Activated T-helper 17 cell treated with anti-CD3 and anti-CD28 coated beads, Interleukin-2, amount 50 U/mL, for 72 hours (primary cell): ENCODE measurements around the gene ROBO1. TPM values are rescaled to one million over a fixed set of nuclear protein-coding genes. Genes with fewer than 3 reads are reported as not detected.
"Not testable (repeated sequence)": the region's sequence is repeated elsewhere in the genome, so short reads cannot be mapped to it uniquely, and the experiment has no call there.

Experiments
- ATAC-seq: fragments of 150-1000 bp; cut with Tn5 transposase; replicated peaks from 2 replicates; pipeline ENCODE4 v1.10.0; 2021; ENCODE audit warnings: mild to moderate bottlenecking, moderate library complexity
- H3K27ac Mint-ChIP-seq: one replicate; pipeline ENCODE4 v1.8.0; 2022; ENCODE audit warnings: mixed read lengths
- H3K27me3 Mint-ChIP-seq: one replicate; pipeline ENCODE4 v1.8.0; 2022; ENCODE audit warnings: mixed read lengths
- H3K36me3 Mint-ChIP-seq: one replicate; pipeline ENCODE4 v1.8.0; 2022; ENCODE audit warnings: low read depth, mild to moderate bottlenecking, mixed read lengths
- H3K4me1 Mint-ChIP-seq: one replicate; pipeline ENCODE4 v1.8.0; 2022; ENCODE audit warnings: mixed read lengths
- H3K4me3 Mint-ChIP-seq: one replicate; pipeline ENCODE4 v1.8.0; 2022; ENCODE audit warnings: mild to moderate bottlenecking, mixed read lengths
- H3K9me3 Mint-ChIP-seq: one replicate; pipeline ENCODE4 v1.8.0; 2022; ENCODE audit warnings: mixed read lengths
- total RNA-seq, 2 donors: library from RNA; stranded (reverse); gene quantifications; one replicate each; pipeline ENCODE4 v1.2.3, GENCODE V29; 2022

The ROBO1 gene
- total RNA-seq, 2 donors from 2014 or later: not detected

DNA sequence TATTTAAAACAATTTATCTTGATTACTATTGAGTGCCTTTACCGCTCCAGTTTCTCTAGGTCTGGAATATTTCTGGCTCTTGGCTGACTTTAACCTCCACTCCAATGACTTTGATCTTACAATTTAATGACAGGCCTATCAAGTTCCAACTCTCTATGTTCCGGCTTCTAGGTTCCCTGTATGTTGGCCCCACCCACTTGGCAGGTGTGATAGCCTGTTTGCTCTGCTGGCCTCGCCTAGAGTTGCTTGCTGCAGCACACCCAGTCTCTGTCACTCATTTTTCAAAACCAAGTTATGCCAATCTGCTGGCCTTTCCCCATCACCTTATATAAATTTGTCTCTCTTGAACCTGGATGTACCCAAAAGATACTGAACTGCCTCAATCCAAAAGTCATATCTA is 428.0 kb downstream of the ROBO1 start:
- no peak for ATAC-seq
- Mint-ChIP-seq H3K36me3 (no peaks in the 10 kb centered on the region), H3K4me1 (no peaks in the 10 kb centered on the region), H3K27me3 (no peaks in the 10 kb centered on the region), H3K9me3 (peaks cover 4% of the 10 kb centered on the region), H3K27ac (no peak overlapping the region), H3K4me3 (no peak overlapping the region)

DNA sequence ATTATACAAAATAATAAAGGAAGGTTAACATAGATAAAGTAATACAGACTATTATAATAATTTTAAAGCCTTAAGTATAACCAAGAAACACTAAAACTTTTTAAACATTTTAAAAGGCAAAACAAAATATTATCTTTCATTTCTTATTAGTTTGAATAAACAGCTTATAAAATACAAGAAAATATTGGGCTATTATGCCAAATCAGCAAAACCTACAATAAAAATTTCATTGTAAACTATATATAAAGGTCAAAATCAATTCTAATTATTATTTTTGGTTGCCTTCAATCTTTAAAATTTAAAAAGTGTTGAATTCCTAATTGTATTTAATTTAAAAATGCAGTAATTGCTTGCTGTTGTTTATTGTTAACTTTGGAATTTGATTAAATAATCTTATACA is 430.0 kb downstream of the ROBO1 start:
- Mint-ChIP-seq H3K4me3 (no peak overlapping the region), H3K9me3 (peaks cover 4% of the 10 kb centered on the region), H3K27ac (no peak overlapping the region), H3K36me3 (no peaks in the 10 kb centered on the region), H3K27me3 (no peaks in the 10 kb centered on the region), H3K4me1 (no peaks in the 10 kb centered on the region)
- no peak for ATAC-seq

DNA sequence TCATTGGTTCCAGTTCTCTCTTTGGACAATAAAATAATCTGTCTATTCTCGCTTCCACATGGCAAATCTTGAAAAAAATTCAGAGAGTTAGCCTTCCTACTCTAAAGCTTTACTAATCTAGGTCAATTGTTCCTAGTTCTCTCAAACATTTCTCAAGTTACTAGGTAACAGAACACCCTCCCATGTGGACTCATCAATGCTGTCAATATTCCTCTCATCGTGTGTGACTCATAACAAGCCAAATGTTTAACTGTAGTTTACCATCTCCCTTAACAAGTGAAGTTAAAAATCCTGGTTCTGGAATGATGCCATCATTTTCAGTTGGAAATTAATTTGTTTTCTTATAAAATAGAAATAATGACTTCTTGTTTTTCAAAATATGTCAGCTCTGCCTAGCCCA is 438.6 kb downstream of the ROBO1 start:
- H3K4me3 Mint-ChIP-seq: no peak overlapping the region
- no peaks in the 10 kb centered on the region for H3K27me3 Mint-ChIP-seq
- no peak for ATAC-seq
- H3K27ac Mint-ChIP-seq: no peak overlapping the region
- no peaks in the 10 kb centered on the region for H3K36me3 Mint-ChIP-seq
- peaks cover 5% of the 10 kb centered on the region for H3K9me3 Mint-ChIP-seq
- H3K4me1 Mint-ChIP-seq: no peaks in the 10 kb centered on the region

DNA sequence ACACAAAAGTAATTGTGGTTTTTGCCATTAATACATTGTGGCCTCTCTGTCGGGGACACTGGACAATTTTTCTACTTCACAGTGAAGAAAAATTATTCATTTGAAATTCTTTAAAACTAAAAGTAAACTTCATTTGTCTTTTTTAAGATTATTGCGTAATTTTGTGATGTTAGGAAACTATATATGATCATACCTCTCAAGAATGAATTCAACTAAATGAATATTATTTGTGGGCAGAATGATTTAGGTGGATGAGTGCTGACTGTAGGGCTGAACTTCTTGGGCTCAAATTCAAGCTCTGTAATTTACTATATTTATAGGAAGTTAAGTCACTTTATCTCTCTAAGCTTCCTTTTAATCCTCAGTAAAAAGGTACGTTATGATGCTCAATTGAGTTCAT is 441.2 kb downstream of the ROBO1 start:
- no peak for ATAC-seq
- Mint-ChIP-seq H3K27me3 (no peaks in the 10 kb centered on the region), H3K27ac (no peak overlapping the region), H3K4me3 (no peak overlapping the region), H3K4me1 (no peaks in the 10 kb centered on the region), H3K36me3 (no peaks in the 10 kb centered on the region), H3K9me3 (peaks cover 6% of the 10 kb centered on the region)

DNA sequence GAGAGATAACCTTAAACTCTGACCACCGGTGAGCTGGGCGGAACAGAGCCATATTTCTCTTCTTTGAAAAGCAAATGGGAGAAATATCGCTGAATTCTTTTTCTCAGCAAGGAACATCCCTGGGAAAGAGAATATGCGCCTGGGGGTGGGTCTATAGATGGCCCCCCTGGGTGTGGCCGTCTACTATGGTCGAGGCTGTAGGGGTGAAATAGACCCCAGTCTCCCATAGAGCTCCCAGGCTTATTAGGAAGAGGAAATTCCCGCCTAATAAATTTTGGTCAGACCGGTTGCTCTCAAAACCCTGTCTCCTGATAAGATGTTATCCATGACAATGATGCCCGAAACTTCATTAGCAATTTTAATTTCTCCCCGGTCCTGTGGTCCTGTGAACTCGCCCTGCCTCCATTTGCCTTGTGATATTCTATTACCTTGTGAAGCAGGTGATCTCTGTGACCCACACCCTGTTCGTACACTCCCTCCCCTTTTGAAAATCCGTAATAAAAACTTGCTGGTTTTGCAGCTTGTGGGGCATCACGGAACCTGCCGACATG is 441.9 kb downstream of the ROBO1 start:
- not testable (repeated sequence) for H3K27me3 Mint-ChIP-seq, H3K9me3 Mint-ChIP-seq, H3K4me3 Mint-ChIP-seq, H3K4me1 Mint-ChIP-seq, H3K27ac Mint-ChIP-seq, ATAC-seq, H3K36me3 Mint-ChIP-seq

DNA sequence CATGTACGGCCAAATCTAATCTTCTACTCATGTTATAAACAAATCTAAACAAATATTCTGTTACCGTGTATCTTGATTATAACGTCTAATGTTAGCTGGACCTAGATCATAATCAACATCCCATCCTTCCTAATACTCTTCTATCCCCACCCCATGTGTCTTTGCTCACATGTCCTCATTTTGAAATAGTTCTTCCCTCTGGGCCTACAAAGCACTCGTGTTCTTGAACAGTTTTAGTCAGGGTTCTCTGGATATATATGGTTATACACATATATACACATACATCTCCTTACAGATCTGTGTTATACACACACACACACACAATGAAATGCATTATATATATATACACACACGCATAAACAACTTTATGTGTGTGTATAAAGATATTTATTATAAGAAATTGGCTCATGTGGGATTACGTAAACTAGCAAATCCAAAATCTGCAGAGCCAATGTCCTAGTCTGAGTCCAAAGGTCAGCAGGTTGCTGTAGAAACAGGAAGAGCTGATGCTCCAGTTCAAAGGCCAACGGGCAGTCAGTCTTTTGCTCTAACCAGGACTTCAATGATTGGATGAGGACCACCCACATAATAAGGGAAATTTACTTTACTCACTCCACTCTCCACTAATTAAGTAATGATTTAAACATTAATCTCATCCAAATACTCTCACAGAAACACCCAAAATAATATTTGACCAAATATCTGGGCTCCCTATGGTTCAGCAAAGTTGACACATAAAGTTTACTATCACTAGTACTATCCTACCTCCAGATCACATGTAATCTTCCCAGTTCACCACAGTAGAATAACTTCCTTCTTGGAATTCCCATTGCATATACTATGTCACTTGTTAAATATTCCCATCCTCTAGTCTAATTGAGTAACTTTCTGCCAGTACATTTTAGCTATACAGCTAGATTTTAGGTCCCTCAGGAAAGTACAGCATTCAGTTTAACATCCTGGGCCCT is 450.0 kb downstream of the ROBO1 start:
- no peak for ATAC-seq
- Mint-ChIP-seq H3K36me3 (no peaks in the 10 kb centered on the region), H3K4me1 (no peaks in the 10 kb centered on the region), H3K9me3 (peaks cover 20% of the 10 kb centered on the region), H3K27me3 (no peaks in the 10 kb centered on the region), H3K27ac (no peak overlapping the region), H3K4me3 (no peak overlapping the region)

DNA sequence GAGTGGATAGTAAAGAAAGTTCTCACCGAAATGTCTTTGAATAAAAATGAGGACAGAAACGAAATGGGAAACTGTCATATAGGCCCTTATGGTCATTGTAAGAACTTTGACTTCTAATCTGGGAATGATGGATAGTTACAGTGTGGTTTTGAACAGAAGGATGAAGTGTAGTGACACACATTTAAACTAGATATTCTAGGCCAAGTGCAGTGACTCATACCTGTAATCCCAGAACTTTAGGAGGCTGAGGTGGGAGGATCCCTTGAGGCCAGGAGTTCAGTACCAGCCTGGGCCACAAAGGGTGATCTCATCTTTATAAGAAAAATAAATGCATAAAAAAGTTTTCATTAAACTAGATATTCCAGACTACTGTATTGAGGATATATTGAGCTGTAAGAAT is 452.8 kb downstream of the ROBO1 start:
- peaks cover 20% of the 10 kb centered on the region for H3K9me3 Mint-ChIP-seq
- no peak overlapping the region for H3K4me3 Mint-ChIP-seq
- H3K4me1 Mint-ChIP-seq: no peaks in the 10 kb centered on the region
- no peak overlapping the region for H3K27ac Mint-ChIP-seq
- no peaks in the 10 kb centered on the region for H3K36me3 Mint-ChIP-seq
- ATAC-seq: no peak
- H3K27me3 Mint-ChIP-seq: no peaks in the 10 kb centered on the region

DNA sequence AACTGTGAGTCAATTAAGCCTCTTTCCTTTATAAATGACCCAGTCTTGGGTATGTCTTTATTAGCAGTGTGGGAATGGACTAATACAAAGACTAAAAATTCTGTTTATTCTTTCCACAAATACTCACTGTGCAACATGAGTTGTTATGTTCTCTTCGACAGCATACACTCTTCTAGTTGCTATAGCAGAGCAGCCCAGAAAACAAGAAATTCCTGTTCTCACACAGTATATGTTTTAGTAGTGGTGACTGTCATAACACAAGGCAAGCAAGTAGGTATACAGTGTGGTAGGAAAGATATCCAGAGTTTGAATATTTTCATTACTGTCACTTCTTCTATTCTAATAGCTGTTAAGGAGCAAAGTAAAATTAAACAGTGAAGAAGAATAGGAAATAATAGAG is 453.3 kb downstream of the ROBO1 start:
- no peaks in the 10 kb centered on the region for H3K36me3 Mint-ChIP-seq
- peaks cover 20% of the 10 kb centered on the region for H3K9me3 Mint-ChIP-seq
- ATAC-seq: no peak
- H3K4me1 Mint-ChIP-seq: no peaks in the 10 kb centered on the region
- no peak overlapping the region for H3K4me3 Mint-ChIP-seq
- no peaks in the 10 kb centered on the region for H3K27me3 Mint-ChIP-seq
- no peak overlapping the region for H3K27ac Mint-ChIP-seq

DNA sequence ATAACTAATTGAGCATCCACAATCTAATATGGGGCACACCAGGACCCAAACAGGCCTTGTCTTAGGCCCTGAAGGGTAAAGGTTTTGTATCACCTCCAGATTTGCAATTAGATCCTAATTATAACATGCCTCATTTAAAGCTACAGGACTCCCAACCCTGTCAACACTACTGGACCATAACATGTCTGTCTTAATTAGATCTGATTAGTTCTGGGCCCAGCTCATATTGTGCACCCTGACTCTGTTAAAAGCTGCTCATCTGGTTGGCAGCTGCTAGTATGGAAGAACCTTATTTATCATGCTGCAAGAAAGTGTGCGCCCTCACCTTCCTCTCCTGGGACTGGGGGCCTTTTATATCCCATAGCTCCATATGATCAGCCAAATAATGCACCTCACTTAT is 457.8 kb downstream of the ROBO1 start:
- no peak overlapping the region for H3K27ac Mint-ChIP-seq
- H3K4me1 Mint-ChIP-seq: no peaks in the 10 kb centered on the region
- ATAC-seq: no peak
- H3K27me3 Mint-ChIP-seq: no peaks in the 10 kb centered on the region
- H3K36me3 Mint-ChIP-seq: no peaks in the 10 kb centered on the region
- no peak overlapping the region for H3K4me3 Mint-ChIP-seq
- peaks cover 1% of the 10 kb centered on the region for H3K9me3 Mint-ChIP-seq

DNA sequence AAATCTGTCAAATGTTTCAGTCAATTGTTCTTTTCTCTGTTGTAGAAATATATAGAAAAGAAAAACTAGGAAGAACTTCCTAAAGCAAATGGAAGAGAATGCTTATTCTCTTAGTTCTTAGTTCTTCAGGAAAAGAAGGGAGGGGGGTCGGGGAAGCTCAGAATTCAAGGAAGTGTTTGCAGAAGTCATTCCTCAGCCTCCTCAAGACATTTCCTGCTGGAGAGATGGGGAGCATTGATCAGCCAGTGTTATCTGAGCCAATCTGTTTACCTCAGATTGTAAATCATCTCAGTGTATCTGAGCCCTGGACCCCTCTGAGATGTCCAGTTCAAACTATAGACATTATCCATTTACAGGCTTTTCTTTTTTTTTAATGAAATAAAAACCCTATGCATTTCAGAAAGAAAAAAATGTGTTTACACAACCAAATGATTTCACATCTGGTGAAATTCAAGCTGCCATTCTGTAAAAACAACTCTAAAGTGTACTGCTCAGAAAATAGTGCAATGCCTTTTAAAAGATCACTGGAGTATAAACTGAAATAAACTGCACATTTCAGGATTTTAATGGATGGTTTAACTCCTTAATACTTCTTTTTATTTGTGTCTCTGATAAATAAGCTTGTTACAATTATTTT is 460.7 kb downstream of the ROBO1 start:
- Mint-ChIP-seq H3K27ac (no peak overlapping the region), H3K4me3 (no peak overlapping the region), H3K27me3 (no peaks in the 10 kb centered on the region), H3K9me3 (peaks cover 2% of the 10 kb centered on the region), H3K4me1 (no peaks in the 10 kb centered on the region), H3K36me3 (no peaks in the 10 kb centered on the region)
- no peak for ATAC-seq

DNA sequence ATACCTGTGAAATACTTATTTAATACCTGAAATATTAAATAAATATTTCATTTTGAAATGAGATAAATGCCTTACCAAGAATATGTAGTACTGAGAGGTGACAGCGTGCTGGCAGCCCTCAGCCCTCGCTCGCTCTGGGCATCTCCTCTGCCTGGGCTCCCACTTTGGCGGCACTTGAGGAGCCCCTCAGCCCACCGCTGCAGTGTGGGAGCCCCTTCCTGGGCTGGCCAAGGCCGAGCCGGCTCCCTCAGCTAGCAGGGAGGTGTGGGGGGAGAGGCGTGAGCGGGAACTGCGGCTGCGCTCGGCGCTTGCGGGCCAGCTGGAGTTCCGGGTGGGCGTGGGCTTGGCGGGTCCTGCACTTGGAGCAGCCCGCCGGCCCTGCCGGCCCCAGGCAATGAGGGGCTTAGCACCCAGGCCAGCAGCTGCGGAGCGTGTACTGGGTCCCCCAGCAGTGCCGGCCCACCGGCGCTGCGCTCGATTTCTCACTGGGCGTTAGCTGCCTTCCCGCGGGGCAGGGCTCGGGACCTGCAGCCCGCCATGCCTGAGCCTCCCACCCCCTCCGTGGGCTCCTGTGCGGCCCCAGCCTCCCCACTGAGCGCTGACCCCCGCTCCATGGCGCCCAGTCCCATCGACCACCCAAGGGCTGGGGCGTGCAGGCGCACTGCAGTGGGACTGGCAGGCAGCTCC is 467.7 kb downstream of the ROBO1 start:
- not testable (repeated sequence) for H3K27me3 Mint-ChIP-seq, ATAC-seq, H3K4me3 Mint-ChIP-seq, H3K27ac Mint-ChIP-seq, H3K9me3 Mint-ChIP-seq, H3K36me3 Mint-ChIP-seq, H3K4me1 Mint-ChIP-seq

DNA sequence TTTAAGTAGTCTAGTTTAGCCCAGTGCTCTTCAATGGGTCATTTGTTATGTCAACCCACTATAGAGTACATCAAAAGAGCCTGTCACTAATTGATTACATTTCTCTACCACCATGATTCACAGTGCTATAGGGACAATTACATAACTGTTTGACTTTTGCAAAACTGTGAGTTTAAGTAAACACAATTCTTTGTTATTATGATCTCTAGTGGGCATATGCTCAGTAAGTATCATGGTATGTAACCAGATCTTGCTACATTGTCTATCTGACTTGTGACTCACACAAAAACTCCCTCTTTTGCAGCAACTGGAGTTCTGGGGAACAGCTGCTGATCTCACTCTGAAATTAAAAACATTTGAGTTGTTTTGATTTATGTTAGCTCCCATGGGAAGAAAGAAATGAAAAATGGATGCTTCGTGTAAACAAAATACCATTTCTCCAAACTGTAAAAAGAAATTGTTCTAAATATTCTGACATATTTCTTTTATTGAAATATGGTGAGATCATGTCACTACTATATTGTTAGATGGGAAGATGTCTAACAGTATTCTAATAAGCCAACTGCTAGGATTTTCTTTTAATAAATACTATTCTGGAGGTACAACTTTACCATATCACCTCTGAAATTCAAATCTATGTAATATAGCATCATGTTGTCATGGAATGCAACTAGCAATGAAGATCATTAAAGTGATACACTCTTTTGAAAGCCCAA is 470.4 kb downstream of the ROBO1 start:
- peaks cover 17% of the 10 kb centered on the region for H3K9me3 Mint-ChIP-seq
- no peak for ATAC-seq
- H3K4me1 Mint-ChIP-seq: no peaks in the 10 kb centered on the region
- H3K36me3 Mint-ChIP-seq: no peaks in the 10 kb centered on the region
- no peak overlapping the region for H3K27ac Mint-ChIP-seq
- H3K27me3 Mint-ChIP-seq: no peaks in the 10 kb centered on the region
- no peak overlapping the region for H3K4me3 Mint-ChIP-seq

DNA sequence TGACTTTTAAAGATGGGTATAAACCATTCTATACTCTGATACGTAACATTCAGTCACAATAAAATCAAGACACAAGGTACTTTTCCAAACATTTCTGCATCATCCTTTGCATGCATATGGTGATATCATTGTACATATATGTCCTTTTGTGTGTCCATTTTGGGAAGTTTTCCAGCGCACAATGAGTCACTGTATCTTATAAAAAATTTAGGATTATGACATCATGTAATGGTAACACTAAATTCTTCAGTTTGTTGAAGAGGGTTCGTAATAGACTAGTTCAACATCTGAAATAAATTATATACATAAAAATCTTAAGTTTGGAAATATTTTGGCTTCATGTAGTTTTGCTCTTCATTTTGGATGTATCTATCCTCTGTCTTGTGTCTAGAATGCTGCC is 480.9 kb downstream of the ROBO1 start:
- no peak for ATAC-seq
- H3K4me1 Mint-ChIP-seq: no peaks in the 10 kb centered on the region

DNA sequence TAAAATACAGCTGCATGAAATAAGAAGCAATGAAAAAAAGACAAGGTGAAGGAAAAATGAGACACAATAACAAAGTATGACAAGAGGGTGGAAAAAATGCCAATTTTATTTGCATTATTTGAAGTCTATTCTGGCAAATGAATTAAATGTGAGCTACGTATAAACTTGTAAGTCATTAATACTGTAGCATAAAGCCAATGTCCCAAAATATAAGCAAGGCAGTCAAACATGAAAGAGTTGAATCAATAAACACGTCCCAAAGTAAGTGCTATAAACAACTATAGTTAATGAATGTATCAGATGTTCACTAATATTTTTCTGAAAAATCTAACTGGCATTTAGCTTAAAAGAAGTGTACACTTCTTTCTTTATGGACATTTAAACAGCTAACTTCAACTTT is 481.9 kb downstream of the ROBO1 start:
- Mint-ChIP-seq H3K9me3 (peaks cover 15% of the 10 kb centered on the region), H3K36me3 (no peaks in the 10 kb centered on the region), H3K4me1 (no peaks in the 10 kb centered on the region), H3K27me3 (no peaks in the 10 kb centered on the region), H3K27ac (no peak overlapping the region), H3K4me3 (no peak overlapping the region)
- ATAC-seq: no peak

More for the DNA sequence above, 480.9 kb downstream of the ROBO1 start:
- Mint-ChIP-seq H3K27me3 (no peaks in the 10 kb centered on the region), H3K9me3 (peaks cover 22% of the 10 kb centered on the region), H3K27ac (no peak overlapping the region), H3K4me3 (no peak overlapping the region), H3K36me3 (no peaks in the 10 kb centered on the region)
